Large intestine (tissue), 3 donors: ENCODE results near the gene ALOXE3. TPM values are rescaled to one million over a fixed set of nuclear protein-coding genes. Genes with fewer than 3 reads are reported as not detected.

Experiments
- DNase-seq, 2 donors: peaks; one replicate each; pipeline versions ENCODE4 v3.0.0 to v3.0.0-alpha.2; 2013
- H3K27ac ChIP-seq: one replicate; pipeline ENCODE4 v1.5.1; 2013; ENCODE audit warnings: low read length
- H3K27me3 ChIP-seq: 2 replicates; pipeline ENCODE4 v1.6.1; 2013; ENCODE audit warnings: low read length; ENCODE audit not compliant: control insufficient read depth, insufficient read depth
- H3K36me3 ChIP-seq: 2 replicates; pipeline ENCODE4 v1.6.1; 2013; ENCODE audit warnings: low read length; ENCODE audit not compliant: control insufficient read depth, insufficient read depth
- H3K4me1 ChIP-seq: one replicate; pipeline ENCODE4 v1.6.1; 2013; ENCODE audit warnings: low read length; ENCODE audit not compliant: control insufficient read depth, insufficient read depth
- H3K4me3 ChIP-seq: one replicate; pipeline ENCODE4 v1.5.1; 2013; ENCODE audit warnings: low read length
- H3K9me3 ChIP-seq: one replicate; pipeline ENCODE4 v1.6.1; 2013; ENCODE audit warnings: mild to moderate bottlenecking, low read depth, low read length, moderate library complexity; ENCODE audit not compliant: control insufficient read depth
- WGBS: methylation state at CpG from one replicate; pipeline ENCODE4 v1.1.5; 2013; ENCODE audit warnings: low lambda C conversion rate; ENCODE audit not compliant: insufficient coverage; 5-methylcytosine and 5-hydroxymethylcytosine counted together
- polyA plus RNA-seq: library from polyadenylated mRNA; unstranded; fragments of 120-200 nt; gene quantifications from one replicate; pipeline ENCODE4 v1.2.1, GENCODE V29; 2013

ALOXE3 gene
- polyA plus RNA-seq, 1 donor = 0.01 TPM

GRCh38 chr17:8160741-8161221 lies 42.5 kb upstream of the ALOXE3 start:
- no CpG with 5 or more reads among the region's 5 CpGs for WGBS
- Histone ChIP-seq H3K9me3 (no peaks in the 10 kb centered on the region), H3K4me3 (no peak overlapping the region), H3K36me3 (peaks cover 20% of the 10 kb centered on the region), H3K27ac (peak overlapping the region; percentile 9), H3K27me3 (no peaks in the 10 kb centered on the region), H3K4me1 (peaks cover 44% of the 10 kb centered on the region)
- DNase-seq = no peak

GRCh38 chr17:8160224-8160577 lies 41.9 kb upstream of the ALOXE3 start:
- Histone ChIP-seq H3K9me3 (no peaks in the 10 kb centered on the region), H3K36me3 (peaks cover 20% of the 10 kb centered on the region), H3K4me1 (peaks cover 50% of the 10 kb centered on the region), H3K4me3 (no peak overlapping the region), H3K27me3 (no peaks in the 10 kb centered on the region), H3K27ac (no peak overlapping the region)
- 75% methylated on average over 3 of the region's 4 CpGs for WGBS
- peak in 1 of 2 donors; percentile 1 for DNase-seq

- Histone ChIP-seq H3K4me1 (peaks cover 52% of the 10 kb centered on the region), H3K27me3 (no peaks in the 10 kb centered on the region), H3K4me3 (no peak overlapping the region), H3K27ac (no peak overlapping the region), H3K9me3 (no peaks in the 10 kb centered on the region), H3K36me3 (peaks cover 20% of the 10 kb centered on the region)
- DNase-seq = no peak
- WGBS = no CpG with 5 or more reads among the region's 4 CpGs
Observed at GRCh38 chr17:8159459-8160223, 41.3 kb upstream of the ALOXE3 start.

- Histone ChIP-seq H3K9me3 (no peaks in the 10 kb centered on the region), H3K27ac (peak overlapping the region; percentile 76), H3K36me3 (peaks cover 20% of the 10 kb centered on the region), H3K27me3 (no peaks in the 10 kb centered on the region), H3K4me1 (peaks cover 52% of the 10 kb centered on the region), H3K4me3 (no peak overlapping the region)
- no peak for DNase-seq
- WGBS = 0% methylated on average over 1 of the region's 3 CpGs
Observed at GRCh38 chr17:8159032-8159400, 40.7 kb upstream of the ALOXE3 start.

- Histone ChIP-seq H3K4me1 (peaks cover 51% of the 10 kb centered on the region), H3K4me3 (no peak overlapping the region), H3K27me3 (no peaks in the 10 kb centered on the region), H3K9me3 (no peaks in the 10 kb centered on the region), H3K36me3 (peaks cover 20% of the 10 kb centered on the region), H3K27ac (peak overlapping the region; percentile 76)
- DNase-seq = peak; percentile 94 to 96
- WGBS = no CpG with 5 or more reads among the region's 20 CpGs
Observed at GRCh38 chr17:8158267-8159031, 40.1 kb upstream of the ALOXE3 start.

- peaks cover 60% of the 10 kb centered on the region for H3K4me1 ChIP-seq
- WGBS = no CpG with 5 or more reads among the region's 59 CpGs
Observed at GRCh38 chr17:8156246-8156992, 38.1 kb upstream of the ALOXE3 start.

GRCh38 chr17:8155996-8156245 lies 37.6 kb upstream of the ALOXE3 start:
- Histone ChIP-seq H3K4me3 (peak overlapping the region; percentile 79), H3K9me3 (no peaks in the 10 kb centered on the region), H3K4me1 (peaks cover 58% of the 10 kb centered on the region), H3K27ac (peak overlapping the region; percentile 89), H3K36me3 (peaks cover 14% of the 10 kb centered on the region), H3K27me3 (no peaks in the 10 kb centered on the region)
- no CpG with 5 or more reads among the region's 11 CpGs for WGBS
- DNase-seq = no peak

More at GRCh38 chr17:8156246-8156992, 38.1 kb upstream of the ALOXE3 start:
- peak; percentile 100 for DNase-seq
- Histone ChIP-seq H3K4me3 (peak overlapping the region; percentile 79), H3K9me3 (no peaks in the 10 kb centered on the region), H3K36me3 (peaks cover 18% of the 10 kb centered on the region), H3K27me3 (no peaks in the 10 kb centered on the region), H3K27ac (peak overlapping the region; percentile 96)

- H3K4me1 ChIP-seq = peaks cover 59% of the 10 kb centered on the region
- no peaks in the 10 kb centered on the region for H3K27me3 ChIP-seq
- peaks cover 10% of the 10 kb centered on the region for H3K36me3 ChIP-seq
- no CpG with 5 or more reads among the region's 14 CpGs for WGBS
- no peaks in the 10 kb centered on the region for H3K9me3 ChIP-seq
- H3K27ac ChIP-seq = peak overlapping the region; percentile 89
- H3K4me3 ChIP-seq = peak overlapping the region; percentile 79
- DNase-seq = peak in 1 of 2 donors; percentile 36
Observed at GRCh38 chr17:8155231-8155995, 37.1 kb upstream of the ALOXE3 start.

- no peak for DNase-seq
- Histone ChIP-seq H3K4me1 (peaks cover 61% of the 10 kb centered on the region), H3K4me3 (peak overlapping the region; percentile 79), H3K9me3 (no peaks in the 10 kb centered on the region), H3K27ac (peak overlapping the region; percentile 89), H3K36me3 (peaks cover 11% of the 10 kb centered on the region), H3K27me3 (no peaks in the 10 kb centered on the region)
- 80% methylated on average over 1 of the region's 11 CpGs for WGBS
Observed at GRCh38 chr17:8154608-8155155, 36.4 kb upstream of the ALOXE3 start.
